Central memory CD8-positive, alpha-beta T cell (primary cell): ENCODE data around the gene MSS51.

Experiments
- ATAC-seq: fragments of 150-1000 bp; cut with Tn5 transposase; replicated peaks from 2 replicates; pipeline ENCODE4 v1.10.0; 2022; ENCODE audit warnings: mild to moderate bottlenecking, moderate FRiP score, moderate number of reproducible peaks; ENCODE audit not compliant: poor library complexity, severe bottlenecking; ENCODE audit errors: extremely low read depth
- DNase-seq, 2 donors: peaks; one replicate each; pipeline ENCODE4 v3.0.0; 2021; ENCODE audit warnings: low spot score in 2 of 2
- H3K27ac Mint-ChIP-seq: one replicate; pipeline ENCODE4 v1.8.0; 2022; ENCODE audit warnings: low read depth, mild to moderate bottlenecking, moderate library complexity, mixed read lengths
- H3K27me3 Mint-ChIP-seq: one replicate; pipeline ENCODE4 v1.8.0; 2022; ENCODE audit warnings: mixed read lengths
- H3K36me3 Mint-ChIP-seq: one replicate; pipeline ENCODE4 v1.8.0; 2022; ENCODE audit warnings: mild to moderate bottlenecking, moderate library complexity, mixed read lengths; ENCODE audit not compliant: insufficient read depth
- H3K4me1 Mint-ChIP-seq: one replicate; pipeline ENCODE4 v1.8.0; 2022; ENCODE audit warnings: mixed read lengths
- H3K4me3 Mint-ChIP-seq: one replicate; pipeline ENCODE4 v1.8.0; 2022; ENCODE audit warnings: mild to moderate bottlenecking, moderate library complexity, mixed read lengths
- H3K9me3 Mint-ChIP-seq: one replicate; pipeline ENCODE4 v1.8.0; 2022; ENCODE audit warnings: mixed read lengths

MSS51 gene

DNA sequence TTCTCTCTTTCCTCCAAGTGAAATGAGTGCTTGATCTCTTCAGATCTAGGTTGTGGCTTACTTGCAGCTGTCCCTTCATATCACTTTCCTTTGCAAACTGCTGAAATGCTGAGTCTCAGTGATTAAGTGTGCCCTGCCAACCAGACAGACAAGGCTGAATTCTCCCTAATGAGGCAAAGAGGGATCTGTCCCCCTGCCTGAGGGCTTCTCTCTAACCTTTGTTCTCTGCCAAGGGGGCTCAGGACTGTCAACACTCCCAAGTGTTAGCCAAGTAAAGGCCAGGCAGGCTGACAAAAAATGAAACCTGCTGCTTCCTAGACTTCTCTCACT is at the start of gene MSS51:
MSS51 (minus strand) TSS at position 24 of the 330 bp plus-strand sequence. CDS start 5,277 bp downstream, outside the sequence.
- no peak for DNase-seq
- H3K36me3 Mint-ChIP-seq = peaks cover 14% of the 10 kb centered on the region
- peak within 1 kb of the TSS; percentile 34 for H3K27ac Mint-ChIP-seq
- H3K27me3 Mint-ChIP-seq = no peaks in the 10 kb centered on the region
- H3K9me3 Mint-ChIP-seq = no peaks in the 10 kb centered on the region
- H3K4me1 Mint-ChIP-seq = no peaks in the 10 kb centered on the region
- H3K4me3 Mint-ChIP-seq = no peak within 1 kb of the TSS
- ATAC-seq = no peak

DNA sequence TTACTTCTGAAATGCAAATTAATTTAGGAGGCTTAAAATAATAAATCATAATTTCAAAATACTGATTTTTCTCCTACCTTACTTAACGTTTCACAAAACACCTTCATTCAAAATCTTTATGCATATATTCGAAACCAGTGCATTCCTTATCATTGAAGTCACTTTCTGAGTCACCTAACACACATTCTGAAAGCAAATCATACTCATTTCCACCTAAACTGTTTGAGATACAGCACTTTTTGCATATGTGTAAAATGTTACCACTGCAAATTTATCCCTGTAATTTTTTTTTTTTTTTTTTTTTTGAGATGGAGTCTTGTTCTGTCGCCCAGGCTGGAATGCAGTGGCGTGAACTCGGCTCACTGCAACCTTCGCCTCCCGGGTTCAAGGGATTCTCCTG is 46.8 kb upstream of the MSS51 start:
- H3K4me3 Mint-ChIP-seq = peak overlapping the region; percentile 13
- H3K9me3 Mint-ChIP-seq = no peaks in the 10 kb centered on the region
- ATAC-seq = no peak
- no peak for DNase-seq
- no peaks in the 10 kb centered on the region for H3K27me3 Mint-ChIP-seq
- H3K4me1 Mint-ChIP-seq = peaks cover 12% of the 10 kb centered on the region
- H3K27ac Mint-ChIP-seq = no peak overlapping the region
- H3K36me3 Mint-ChIP-seq = peaks cover 36% of the 10 kb centered on the region

DNA sequence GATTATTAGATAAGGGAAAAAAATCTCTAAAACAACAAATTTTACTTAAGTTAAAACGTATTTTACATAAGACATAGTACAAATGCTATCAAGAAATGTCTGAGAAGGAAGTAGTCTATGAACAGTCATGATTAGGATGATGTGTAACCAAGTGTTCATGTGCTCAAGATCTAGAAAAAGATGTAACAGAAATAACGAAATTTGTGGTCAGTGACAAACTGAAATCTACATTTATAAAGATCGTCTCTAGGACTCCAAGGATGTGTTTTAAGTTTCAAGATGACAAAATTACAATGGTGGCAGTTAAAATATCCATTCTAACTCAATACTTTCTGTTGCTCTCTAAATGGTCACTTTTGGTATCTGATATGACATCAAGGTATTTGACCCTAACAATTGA is 45.3 kb upstream of the MSS51 start:
- H3K4me1 Mint-ChIP-seq = peaks cover 12% of the 10 kb centered on the region
- H3K27me3 Mint-ChIP-seq = no peaks in the 10 kb centered on the region
- peaks cover 45% of the 10 kb centered on the region for H3K36me3 Mint-ChIP-seq
- peak; percentile 32 for ATAC-seq
- peak overlapping the region; percentile 71 for H3K27ac Mint-ChIP-seq
- no peak for DNase-seq
- H3K9me3 Mint-ChIP-seq = no peaks in the 10 kb centered on the region
- peak overlapping the region; percentile 13 for H3K4me3 Mint-ChIP-seq

DNA sequence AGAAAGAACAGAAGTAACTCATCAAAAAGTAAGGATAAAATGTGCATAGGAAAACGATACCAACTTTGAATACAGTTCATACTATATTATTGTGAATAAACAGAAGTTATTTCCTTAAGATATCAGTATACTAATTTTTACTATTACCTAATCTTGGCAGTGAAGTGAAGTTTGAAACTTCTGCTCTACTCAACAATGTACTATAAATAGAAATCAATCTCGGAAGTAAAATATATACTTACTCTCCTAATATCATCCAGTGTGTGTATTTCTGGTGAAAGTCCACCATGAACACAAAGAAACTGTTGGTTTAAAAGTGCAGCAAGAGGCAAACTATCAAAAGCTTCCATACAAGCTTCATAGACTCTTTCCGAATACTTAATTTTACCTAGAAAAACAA is 37.9 kb upstream of the MSS51 start:
- peaks cover 55% of the 10 kb centered on the region for H3K36me3 Mint-ChIP-seq
- H3K4me1 Mint-ChIP-seq = no peaks in the 10 kb centered on the region
- no peak overlapping the region for H3K4me3 Mint-ChIP-seq
- ATAC-seq = no peak
- DNase-seq = no peak
- no peaks in the 10 kb centered on the region for H3K9me3 Mint-ChIP-seq
- H3K27me3 Mint-ChIP-seq = no peaks in the 10 kb centered on the region
- H3K27ac Mint-ChIP-seq = no peak overlapping the region

DNA sequence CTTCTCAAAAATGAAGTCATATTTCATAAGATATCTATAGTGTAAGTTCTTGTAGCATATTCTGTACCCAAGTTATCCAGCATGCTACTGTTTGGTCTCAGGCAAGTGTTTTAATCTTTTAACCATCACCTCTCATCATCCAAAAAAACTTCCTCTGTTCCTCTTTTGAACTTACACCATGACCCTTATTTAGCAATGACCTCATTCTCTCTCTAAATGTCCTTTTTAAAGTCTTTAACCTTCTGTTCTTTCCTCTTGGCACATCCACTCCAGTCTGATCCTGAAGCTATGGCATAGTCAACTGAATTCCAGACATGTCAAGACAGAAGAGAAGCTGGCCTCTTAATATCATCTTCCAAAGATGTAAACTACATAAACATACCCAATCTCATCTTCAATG is 36.2 kb upstream of the MSS51 start:
- no peaks in the 10 kb centered on the region for H3K27me3 Mint-ChIP-seq
- ATAC-seq (no peak), DNase-seq (no peak)
- peaks cover 56% of the 10 kb centered on the region for H3K36me3 Mint-ChIP-seq
- H3K27ac Mint-ChIP-seq = peak overlapping the region; percentile 26
- no peaks in the 10 kb centered on the region for H3K9me3 Mint-ChIP-seq
- no peaks in the 10 kb centered on the region for H3K4me1 Mint-ChIP-seq
- H3K4me3 Mint-ChIP-seq = no peak overlapping the region

DNA sequence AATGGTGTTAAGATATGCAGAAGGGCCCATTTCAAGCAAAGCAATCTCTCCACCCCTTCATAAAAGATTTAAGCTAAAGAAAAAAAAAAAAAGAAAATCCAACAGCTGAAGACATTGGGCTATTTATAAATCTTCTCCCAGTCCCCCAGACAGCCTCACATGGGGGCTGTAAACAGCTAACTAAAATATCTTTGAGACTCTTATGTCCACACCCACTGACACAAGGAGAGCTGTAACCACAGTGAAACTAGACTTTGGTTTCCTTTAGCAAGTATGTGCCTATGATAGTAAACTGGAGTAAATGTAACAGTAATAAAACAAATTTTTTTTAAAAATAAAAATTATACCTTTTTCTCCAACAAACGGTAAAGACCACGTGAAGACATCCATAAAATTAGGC is 33.8 kb upstream of the MSS51 start:
- H3K27me3 Mint-ChIP-seq = no peaks in the 10 kb centered on the region
- no peak overlapping the region for H3K4me3 Mint-ChIP-seq
- no peaks in the 10 kb centered on the region for H3K4me1 Mint-ChIP-seq
- no peak for ATAC-seq
- DNase-seq = no peak
- peaks cover 50% of the 10 kb centered on the region for H3K36me3 Mint-ChIP-seq
- H3K27ac Mint-ChIP-seq = peak overlapping the region; percentile 67
- no peaks in the 10 kb centered on the region for H3K9me3 Mint-ChIP-seq

DNA sequence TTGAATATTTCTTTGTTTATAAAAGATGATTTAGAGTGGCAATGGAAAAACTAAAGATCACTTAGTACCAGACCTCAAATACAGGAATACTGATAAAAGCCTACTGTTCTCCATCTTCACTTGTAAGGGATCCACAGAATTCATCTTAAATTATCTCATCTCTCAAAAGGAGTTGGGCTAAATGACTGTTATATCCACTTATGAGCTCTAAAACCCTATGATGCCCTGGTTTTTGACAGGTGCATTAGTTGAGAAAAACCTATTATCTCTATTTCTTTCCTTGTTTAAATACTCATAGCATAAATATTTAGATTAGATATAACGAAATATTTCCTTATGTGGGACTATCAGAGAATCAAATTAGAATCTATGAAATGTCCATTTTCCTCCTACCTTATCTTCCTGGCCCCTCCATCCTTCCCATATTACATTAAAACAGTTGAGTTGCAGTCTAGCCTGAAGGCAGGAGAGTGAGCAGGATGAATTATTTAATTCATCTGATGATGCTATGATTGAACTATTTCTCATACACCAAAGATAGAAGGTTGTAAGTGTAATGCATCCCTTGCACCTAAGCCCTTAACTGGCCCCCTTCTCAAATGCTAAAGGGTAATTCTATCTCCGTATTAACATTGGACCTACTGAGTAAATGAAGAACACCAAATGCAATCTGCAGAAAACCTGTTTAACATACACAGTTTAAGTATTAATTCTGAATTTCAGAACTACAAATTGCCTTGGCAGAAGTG is 32.8 kb upstream of the MSS51 start:
- H3K27me3 Mint-ChIP-seq = no peaks in the 10 kb centered on the region
- no peak overlapping the region for H3K27ac Mint-ChIP-seq
- H3K4me3 Mint-ChIP-seq = no peak overlapping the region
- no peaks in the 10 kb centered on the region for H3K4me1 Mint-ChIP-seq
- DNase-seq (no peak), ATAC-seq (no peak)
- H3K36me3 Mint-ChIP-seq = peaks cover 42% of the 10 kb centered on the region
- no peaks in the 10 kb centered on the region for H3K9me3 Mint-ChIP-seq

DNA sequence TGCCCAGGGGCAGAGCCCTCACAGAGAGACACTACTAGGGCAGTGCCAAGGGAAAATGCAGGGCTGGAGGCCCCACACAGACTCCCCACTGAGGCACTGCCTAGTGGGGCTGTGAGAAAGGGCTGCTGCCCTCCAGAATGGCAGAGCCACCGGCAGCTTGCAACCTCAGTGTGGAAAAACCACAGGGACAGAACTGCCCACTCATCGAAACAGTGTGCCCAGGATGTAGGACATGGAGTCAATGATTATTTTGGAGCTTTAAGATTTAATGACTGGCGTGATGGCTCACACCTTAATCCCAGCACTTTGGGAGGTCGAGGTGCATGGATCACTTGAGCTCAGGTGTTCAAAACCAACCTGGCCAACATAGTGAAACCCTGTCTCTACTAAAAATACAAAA is 27.5 kb upstream of the MSS51 start:
- Mint-ChIP-seq H3K36me3 (peaks cover 24% of the 10 kb centered on the region), H3K4me3 (no peak overlapping the region), H3K27me3 (no peaks in the 10 kb centered on the region), H3K9me3 (no peaks in the 10 kb centered on the region), H3K4me1 (no peaks in the 10 kb centered on the region), H3K27ac (no peak overlapping the region)
- ATAC-seq = no peak
- no peak for DNase-seq

DNA sequence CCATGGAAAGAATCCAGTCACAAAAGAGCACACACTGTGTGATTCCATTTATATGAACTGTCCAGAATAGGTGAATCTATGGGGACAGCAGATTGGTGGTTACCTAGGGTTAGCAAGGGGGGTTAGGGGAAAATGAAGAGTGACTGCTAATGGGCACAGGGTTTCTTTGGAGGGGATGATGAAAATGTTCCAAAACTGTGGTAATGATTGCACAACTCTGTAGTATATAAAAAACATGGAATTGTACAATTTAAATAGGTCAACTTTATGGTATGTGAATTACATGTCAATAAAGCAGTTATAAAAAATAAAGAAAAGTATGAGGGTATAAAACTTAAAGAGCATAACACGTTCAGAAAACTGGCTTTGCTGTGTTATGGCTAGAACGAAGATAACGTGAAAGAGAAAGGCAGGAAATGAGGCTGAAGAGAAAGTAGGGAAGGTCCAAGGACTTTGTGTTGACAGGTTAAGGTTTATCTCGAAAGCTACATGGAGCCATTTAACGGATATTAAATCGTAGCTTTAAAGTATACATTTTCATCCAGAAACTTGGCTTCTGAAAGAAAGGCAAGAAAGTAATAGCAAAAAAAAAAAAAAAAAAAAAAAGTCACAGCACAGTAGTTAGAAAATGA is 26.4 kb upstream of the MSS51 start:
- H3K27me3 Mint-ChIP-seq = no peaks in the 10 kb centered on the region
- H3K9me3 Mint-ChIP-seq = no peaks in the 10 kb centered on the region
- peaks cover 16% of the 10 kb centered on the region for H3K36me3 Mint-ChIP-seq
- H3K4me3 Mint-ChIP-seq = no peak overlapping the region
- H3K27ac Mint-ChIP-seq = no peak overlapping the region
- DNase-seq (no peak), ATAC-seq (no peak)
- H3K4me1 Mint-ChIP-seq = no peaks in the 10 kb centered on the region

DNA sequence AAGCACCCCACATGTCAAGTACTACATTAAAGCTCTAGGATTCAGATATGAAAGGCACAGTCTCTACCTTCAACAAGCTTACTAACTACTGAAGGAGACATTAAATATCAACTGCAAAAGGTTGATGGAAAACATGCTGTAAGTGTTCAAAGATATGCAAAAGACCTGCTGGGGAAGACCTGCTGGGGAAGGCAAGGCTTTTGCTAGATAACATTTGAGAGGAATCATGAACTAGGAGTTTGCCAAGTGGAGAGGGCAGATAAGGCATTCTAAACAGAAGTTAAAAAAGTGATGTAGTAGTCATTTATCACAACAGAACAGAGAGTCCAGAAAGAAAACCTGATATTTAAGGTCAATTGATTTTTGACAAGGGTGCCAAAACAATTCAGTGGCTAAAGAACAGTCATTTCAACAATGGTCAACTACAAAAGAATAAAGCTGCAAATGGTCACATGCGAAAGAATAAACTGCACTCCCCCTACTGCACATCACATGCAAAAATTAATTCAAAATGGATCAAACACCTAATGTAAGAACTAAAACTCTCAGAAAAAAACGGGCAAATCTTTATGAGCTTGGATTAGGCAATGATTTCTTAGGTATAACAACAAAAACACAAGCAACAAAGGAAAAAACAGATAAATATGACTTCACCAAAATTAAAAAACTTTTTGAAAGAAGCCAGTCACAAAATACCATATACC is 23.0 kb upstream of the MSS51 start:
- no peaks in the 10 kb centered on the region for H3K4me1 Mint-ChIP-seq
- no peaks in the 10 kb centered on the region for H3K9me3 Mint-ChIP-seq
- ATAC-seq (no peak), DNase-seq (no peak)
- peaks cover 17% of the 10 kb centered on the region for H3K36me3 Mint-ChIP-seq
- no peak overlapping the region for H3K4me3 Mint-ChIP-seq
- no peaks in the 10 kb centered on the region for H3K27me3 Mint-ChIP-seq
- H3K27ac Mint-ChIP-seq = peak overlapping the region; percentile 29

DNA sequence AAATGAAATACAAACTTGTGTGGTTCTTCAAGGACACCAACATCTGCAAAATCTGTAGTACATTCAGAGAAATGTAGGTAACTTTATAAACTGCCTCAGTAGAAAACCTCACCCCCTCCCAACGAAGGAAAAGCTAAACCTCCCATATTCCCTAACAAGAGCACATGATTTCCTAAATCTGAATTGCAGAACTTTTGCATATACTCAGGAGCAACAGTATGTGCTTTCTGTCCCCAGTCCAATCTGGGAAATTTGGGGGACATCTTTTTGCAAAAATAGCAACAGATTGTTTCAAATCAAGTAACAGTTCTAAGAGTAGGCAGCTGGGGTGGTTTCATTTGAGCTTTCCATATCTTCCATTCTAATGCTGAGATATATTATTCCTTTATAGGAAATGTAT is 15.8 kb upstream of the MSS51 start:
- Mint-ChIP-seq H3K27ac (no peak overlapping the region), H3K9me3 (no peaks in the 10 kb centered on the region), H3K4me1 (no peaks in the 10 kb centered on the region), H3K4me3 (no peak overlapping the region), H3K36me3 (peaks cover 30% of the 10 kb centered on the region), H3K27me3 (no peaks in the 10 kb centered on the region)
- ATAC-seq (no peak), DNase-seq (no peak)

DNA sequence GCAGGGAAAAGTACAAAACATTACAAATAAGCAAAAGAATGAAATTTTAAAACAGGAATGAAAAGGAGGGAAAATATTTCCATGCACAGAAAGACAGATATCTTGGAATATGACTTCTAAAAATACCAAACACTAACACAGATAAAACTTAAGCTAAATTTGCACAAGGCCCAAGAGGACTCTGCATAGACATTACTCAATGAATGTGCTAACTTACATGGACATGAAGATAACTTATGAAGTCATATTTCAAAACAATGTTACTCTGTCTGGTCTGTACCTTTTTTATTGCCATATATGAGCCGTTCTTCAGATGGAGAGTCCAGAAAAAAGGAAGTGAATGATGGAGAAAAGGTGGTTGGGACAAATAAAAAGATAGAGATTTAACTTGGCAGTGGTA is 15.0 kb upstream of the MSS51 start:
- no peak overlapping the region for H3K4me3 Mint-ChIP-seq
- no peaks in the 10 kb centered on the region for H3K4me1 Mint-ChIP-seq
- peak overlapping the region; percentile 27 for H3K27ac Mint-ChIP-seq
- no peak for DNase-seq
- H3K36me3 Mint-ChIP-seq = peaks cover 30% of the 10 kb centered on the region
- no peaks in the 10 kb centered on the region for H3K9me3 Mint-ChIP-seq
- H3K27me3 Mint-ChIP-seq = no peaks in the 10 kb centered on the region
- no peak for ATAC-seq

DNA sequence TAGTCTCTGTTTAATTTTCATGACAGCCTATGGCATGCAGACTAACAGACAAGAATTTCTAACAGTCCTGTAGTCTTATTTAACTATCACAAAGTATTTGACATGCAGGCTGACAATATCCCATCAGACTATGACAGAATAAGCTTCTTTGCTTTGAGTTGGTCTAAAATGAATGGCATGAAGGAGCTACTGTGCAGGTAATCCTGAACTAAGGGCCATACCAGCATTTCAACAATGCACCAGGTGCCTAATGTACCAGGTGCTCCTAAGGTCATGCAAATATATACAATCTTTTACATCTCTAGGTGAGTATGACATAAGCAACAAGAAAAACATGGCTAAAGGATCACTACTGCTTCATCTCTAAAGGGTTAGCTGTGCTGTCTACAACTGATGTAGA is 13.6 kb upstream of the MSS51 start:
- Mint-ChIP-seq H3K4me1 (no peaks in the 10 kb centered on the region), H3K9me3 (no peaks in the 10 kb centered on the region), H3K4me3 (no peak overlapping the region), H3K27ac (no peak overlapping the region), H3K36me3 (peaks cover 28% of the 10 kb centered on the region), H3K27me3 (no peaks in the 10 kb centered on the region)
- DNase-seq (no peak), ATAC-seq (no peak)
